Measurements from ENCODE around the gene ENPP7.

ENPP7 gene

DNA sequence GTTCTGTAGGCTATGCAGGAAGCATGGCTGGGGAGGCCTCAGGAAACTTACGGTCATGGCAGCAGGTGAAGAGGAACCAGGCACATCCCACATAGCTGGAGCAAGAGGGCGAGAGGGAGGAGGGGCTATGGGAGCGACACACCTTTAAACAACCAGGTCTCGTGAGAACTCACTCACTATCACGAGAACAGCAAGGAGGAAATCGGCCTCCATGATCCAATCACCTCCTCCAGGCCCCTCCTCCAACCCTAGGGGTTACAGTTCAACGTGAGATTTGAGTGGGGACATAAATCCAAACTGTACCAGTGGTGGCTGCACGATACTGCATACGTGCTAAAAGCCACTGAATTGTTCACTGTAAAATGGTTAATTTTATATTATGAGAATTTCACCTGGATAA, 26.1 kb upstream of the ENPP7 start:
- DNase-seq, result no peak

DNA sequence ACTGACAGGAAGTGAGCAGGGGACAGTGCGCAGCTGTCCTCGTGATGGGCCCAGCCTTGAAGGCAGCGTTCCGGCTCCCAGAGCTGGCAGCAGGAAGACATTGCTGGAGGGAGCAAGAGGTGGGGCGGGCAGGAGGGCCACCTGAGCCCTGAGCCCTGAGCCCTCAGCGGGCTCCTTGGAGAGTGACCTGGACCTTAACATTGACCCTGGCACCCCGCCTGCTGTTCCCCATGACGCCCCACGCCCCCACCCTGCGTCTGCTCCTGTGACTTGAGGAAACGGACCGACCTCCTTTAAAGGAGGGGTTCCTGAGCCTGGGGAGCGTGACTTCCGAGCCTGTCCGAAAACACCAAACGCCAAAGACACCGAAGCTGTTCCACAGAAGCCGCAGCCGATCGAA, 25.1 kb upstream of the ENPP7 start:
- no peak for DNase-seq

- no peak for DNase-seq
These were observed 23.6 kb upstream of the ENPP7 start for GRCh38 chr17:79706931-79707850.

GRCh38 chr17:79707931-79708891, 22.5 kb upstream of the ENPP7 start:
- peak; percentile 44 for DNase-seq

DNA sequence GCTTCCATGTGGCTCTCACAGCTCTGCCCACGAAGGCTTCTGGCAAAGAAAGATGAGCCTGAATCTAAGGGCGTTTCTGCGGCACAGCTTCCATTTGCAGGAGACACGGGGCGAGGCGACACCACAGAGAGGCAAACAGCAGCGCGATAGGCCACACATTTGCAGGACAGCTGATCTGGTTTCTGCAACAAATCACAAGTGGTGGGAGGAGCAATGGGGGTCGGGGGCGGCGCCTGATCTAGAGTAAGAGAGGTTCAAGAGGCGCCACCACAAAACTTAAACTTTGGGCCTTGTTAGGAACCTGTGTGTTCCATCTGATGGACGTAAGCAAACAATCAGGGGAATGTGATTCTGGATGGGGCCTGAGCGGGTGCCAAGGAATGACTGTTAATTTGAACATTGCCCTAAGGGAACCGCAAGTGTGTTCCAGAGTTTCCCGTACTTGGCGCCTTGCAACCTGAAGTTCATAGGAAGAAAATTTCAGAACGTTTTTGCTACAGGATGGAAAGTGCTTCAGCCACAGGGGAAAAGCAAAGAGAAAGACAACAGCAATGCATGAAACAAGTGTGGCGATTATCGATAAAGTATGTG, 18.9 kb upstream of the ENPP7 start:
- DNase-seq, result no peak

DNA sequence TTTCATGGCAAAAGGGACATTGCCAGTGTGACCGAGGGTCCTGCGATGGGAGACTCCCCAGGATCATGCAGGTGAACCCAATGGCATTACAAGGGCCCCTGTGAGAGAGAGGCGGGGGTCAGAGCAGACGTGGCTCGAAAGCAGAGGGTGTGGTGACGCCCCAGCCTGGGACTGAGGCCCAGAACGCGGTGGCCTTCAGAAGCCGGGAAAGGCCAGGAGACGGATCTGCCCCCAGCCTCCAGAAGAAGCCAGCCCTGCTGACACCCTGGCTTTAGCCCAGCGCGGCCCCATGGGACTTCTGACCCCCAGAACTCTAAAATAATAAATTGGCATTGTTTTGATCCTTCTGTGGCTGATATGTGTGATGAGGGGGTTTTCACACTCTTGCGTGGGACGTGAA, 17.4 kb upstream of the ENPP7 start:
- no peak for DNase-seq

- no peak for DNase-seq
These were observed 16.3 kb upstream of the ENPP7 start for GRCh38 chr17:79714176-79715097.

GRCh38 chr17:79715098-79715942, 15.4 kb upstream of the ENPP7 start:
- DNase-seq, result no peak

- no peak for DNase-seq
These were observed 14.6 kb upstream of the ENPP7 start for GRCh38 chr17:79715943-79716797.

- DNase-seq, result no peak
These were observed 9.9 kb upstream of the ENPP7 start for GRCh38 chr17:79720705-79721292.

- DNase-seq, result no peak
These were observed 8.6 kb upstream of the ENPP7 start for GRCh38 chr17:79721993-79722671.

- DNase-seq, result no peak
These were observed 8.0 kb upstream of the ENPP7 start for GRCh38 chr17:79722787-79723186.

DNA sequence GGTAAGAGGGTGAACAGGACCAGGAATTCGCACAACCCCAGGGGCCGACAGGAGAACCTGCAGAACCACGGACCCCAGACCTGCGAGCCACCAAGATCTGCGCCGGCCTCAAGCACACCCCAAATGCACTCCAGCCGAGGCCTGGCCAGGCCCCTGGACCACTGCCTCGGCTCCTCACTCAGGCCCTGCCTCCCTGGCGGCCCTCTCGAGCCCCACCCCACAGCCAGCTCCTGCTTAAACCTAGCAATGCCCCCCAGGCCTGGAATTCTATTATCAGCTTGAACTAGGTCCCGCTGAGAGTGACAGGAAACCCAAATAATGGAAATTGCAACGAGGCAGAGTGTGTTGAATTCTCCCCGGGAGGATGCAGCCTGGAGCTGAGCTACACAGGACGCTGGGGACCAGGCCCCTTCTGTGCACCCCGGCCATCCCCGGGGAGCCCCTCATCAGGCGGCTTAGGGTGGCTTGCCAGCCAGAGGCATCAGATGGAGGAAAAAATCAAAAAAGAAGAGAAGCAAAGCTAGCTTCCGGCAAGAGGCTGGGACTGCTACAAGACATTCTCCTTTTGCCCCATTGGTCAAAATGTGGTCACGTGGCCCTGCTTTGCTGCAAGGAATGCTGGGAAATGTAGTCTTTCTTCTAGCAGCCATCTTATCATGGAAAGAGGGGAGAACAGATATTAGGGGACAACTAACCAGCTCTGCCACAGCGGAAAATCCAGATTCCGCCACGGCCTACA, 2.4 kb upstream of the ENPP7 start:
- peak; percentile 84 for DNase-seq

DNA sequence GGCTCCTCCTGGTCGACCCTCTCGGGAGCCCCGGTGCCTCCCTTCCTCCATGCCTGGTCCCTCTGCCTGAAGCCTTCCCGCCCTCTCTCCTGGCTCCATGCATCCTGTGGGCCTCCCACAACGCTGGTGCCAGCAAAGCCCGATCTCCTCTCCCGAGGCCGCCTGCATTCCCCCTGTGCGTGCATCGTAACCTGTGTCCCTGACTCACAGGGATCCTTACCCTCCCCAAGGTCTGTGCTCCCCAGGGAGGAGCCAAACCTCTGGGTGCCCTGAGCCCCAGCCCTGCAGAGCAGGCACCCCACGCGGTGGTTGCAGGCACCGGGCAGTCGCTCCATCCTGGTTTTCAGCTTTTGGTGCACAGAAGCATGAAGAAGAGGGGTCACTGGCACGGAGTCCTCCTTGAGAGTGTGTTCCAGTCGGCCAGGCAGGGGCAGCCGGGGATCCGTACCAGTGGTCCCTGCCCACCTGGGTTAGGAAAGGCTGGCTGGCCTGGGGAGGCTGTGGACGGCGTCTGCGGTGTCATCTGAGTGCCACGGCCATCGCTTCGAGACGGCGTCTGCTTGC, 1.8 kb upstream of the ENPP7 start:
- DNase-seq, result no peak

- DNase-seq, result no peak
These were observed 982 bp upstream of the ENPP7 start for GRCh38 chr17:79729761-79730160.

DNA sequence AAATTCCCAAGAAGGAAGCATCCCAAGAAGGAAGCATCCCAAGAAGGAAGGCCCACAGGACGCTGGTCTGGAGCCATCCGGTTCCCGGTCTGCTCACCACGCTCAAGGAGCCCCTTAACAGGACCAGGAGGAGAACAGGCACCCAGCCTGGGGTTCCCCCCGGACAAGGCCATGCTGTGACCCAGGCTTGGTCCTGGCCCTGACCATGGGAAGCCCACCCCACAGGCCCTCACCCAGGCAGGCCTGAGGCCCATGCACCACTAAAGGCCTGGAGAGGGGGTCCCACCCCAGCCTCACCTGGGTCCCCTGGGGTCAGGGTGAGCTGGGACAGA, 340 bp upstream of the ENPP7 start:
- DNase-seq, result no peak

- no peak for DNase-seq
These were observed 1.5 kb downstream of the ENPP7 start for GRCh38 chr17:79732254-79732653.

Measured in central memory CD4-positive, alpha-beta T cell (primary cell).